HG03039 (cell line): ENCODE results near the gene RNF125.

Source experiments
- ATAC-seq: cut with Tn5 transposase; IDR thresholded peaks from one replicate; pipeline ENCODE4 v1.9.1; 2021; ENCODE audit warnings: mild to moderate bottlenecking, moderate library complexity; ENCODE audit not compliant: unreplicated experiment

RNF125 gene

DNA sequence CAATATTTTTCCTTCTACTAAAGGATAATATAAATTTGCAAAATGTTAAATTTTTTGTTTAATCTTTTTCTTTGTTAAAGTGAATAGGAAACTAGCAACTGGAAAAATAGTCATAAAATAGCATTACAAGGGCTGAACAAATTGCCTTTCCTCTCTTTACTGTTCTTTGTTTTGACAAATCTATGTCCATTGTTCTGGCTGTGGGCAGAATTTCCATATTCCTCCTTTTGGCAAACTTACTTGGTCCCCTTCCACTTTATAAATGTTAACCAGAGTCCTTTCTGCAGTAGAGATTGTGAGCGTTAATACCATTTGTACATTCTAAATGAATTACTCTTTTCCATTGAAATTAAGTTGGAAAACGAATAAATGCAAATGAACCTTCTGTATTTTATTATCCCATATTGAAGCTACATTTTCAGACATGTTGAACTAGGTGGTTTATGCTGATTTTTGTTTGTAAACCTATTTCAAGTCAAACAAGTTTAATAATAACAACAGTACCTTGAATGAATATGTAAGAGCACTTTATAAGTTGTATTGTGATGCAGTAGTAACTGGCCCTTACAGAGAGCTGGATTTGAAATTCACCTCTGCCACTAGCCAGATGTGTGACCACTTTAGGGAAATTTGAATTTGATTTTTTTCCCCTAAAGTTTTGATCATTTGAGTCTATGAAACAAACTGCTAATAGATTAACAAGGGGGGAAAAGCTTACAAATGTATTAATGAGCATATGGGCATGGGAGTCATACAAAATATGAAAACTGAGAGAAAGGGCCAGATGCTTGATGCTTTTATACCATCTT is 3.3 kb downstream of the RNF125 start:
- no peak for ATAC-seq

DNA sequence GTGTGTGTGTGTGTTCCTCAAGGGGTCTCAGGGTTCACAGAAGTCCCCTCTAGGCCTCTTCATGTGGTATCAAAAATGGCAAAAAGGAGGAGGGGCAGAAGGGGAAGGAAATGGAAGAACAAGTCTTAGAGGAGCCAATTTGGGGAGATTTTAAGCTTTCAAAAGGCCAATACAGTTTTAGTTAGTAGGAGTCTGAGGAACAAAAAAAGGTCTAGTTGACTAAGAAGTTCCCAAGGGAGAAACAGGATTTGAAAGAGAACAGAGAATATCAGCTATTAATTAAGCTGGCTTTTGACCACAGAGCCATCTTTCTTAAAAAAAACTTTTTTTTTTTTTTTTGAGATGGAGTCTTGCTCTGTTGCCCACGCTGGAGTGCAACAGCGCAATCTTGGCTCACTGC is 7.1 kb downstream of the RNF125 start:
- ATAC-seq, result no peak

DNA sequence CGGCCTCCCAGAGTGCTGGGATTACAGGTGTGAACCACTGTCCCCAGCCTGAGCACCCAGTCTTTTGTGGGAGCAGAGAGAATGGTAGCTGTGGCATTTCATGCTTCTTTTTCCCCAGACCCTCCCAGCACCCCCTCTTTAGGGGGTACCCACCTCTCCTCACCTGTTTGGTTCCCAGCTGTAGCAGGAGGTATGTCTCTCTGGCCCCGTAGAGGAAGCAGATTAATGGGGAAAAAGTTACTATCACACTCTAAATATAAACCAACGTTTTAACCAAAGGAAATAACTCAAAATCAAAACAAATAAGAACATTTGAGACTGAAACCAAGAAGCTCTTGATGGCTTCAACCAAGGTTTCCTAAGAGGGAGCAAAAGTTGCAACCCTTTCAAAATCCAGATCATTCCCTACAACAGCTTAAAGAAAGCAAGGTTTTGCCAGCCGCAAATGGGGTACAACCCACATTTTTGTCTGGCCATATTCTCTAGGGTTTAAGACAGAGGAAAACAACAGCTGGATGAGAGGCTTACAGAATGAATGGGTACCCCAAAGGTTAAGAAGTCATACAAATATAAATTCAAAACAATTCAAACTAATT is 8.0 kb downstream of the RNF125 start:
- ATAC-seq, result no peak

DNA sequence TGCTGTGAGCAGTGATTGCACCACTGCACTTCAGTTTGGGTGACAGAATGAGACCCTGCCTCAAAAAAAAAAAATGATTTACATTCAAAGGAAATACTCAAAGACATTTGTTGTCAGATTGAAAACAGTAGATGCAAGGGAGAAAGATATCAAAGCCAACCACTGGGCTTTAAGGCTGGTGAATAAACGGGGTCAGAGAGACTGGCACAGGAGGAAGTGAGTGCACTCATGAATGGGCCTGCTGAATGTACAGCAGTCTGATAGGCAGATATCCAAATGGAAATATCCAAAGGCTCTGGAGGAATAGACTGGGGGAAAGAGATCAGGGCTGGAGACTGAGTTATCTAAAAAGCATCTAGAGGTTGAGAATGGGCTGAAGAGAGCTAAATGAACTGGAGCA is 10.9 kb downstream of the RNF125 start:
- ATAC-seq, result no peak

DNA sequence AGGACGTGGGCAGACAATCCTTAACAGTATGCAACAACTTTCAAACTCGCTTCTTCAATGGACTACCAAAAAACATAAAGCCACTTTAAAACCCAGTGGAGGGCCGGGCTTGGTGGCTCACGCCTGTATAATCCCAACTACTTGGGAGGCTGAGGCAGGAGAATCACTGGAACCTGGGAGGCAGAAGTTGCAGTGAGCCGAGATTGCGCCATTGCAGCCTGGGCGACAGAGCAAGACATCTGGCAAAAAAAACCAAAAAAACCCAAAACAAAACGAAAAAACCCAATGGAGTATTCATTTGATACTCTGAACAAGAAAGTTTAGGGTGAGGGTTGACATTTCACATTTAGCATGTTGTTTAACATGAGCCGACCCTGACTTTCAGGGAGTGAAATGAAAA is 14.0 kb downstream of the RNF125 start:
- ATAC-seq, result no peak

DNA sequence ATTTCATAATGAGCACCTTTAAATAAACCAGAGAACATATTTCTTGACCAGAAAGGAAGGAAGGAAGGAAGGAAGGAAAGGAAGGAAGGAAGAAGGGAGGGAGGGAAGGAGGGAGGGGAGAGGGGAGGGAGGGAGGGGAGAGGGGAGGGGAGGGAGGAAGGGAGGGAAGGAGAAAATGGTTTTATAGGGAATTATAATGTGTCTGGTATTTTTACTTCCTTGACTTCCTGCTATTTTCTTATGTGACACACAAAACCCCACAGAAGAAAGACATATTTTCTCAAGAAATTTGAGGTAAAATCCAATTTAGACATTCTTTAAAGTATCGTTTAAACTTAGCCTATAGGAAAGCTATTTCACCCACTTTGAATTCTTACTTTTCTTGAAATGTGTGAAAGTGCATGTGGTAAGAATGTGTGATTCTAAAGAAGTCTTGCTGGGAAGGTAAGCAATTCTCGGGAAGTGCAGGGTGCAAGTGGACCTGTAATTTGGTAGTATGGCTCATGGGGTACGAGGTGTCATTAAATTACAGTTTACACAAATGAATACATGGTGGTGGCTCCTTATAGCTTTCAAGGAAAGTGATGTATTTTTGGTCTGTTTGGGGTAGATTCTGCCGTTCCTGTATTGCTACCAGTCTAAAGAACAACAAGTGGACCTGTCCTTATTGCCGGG is 18.0 kb downstream of the RNF125 start:
- ATAC-seq, result no peak

DNA sequence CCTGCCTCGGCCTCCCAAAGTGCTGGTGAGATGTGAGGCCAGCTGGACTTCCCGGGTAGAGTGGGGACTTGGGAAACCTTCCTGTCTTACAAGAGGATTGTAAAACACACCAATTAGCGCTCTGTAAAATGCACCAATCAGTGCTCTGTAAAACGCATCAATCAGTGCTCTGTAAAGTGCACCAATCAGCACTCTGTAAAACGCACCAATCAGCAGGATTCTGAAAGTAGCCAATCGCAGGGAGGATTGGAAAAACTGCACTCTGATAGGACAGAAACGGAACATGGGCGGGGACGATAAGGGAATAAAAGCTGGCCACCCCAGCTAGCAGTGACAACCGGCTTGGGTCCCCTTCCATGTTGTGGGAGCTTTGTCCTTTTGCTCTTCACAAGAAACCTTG is 19.0 kb downstream of the RNF125 start:
- no peak for ATAC-seq

DNA sequence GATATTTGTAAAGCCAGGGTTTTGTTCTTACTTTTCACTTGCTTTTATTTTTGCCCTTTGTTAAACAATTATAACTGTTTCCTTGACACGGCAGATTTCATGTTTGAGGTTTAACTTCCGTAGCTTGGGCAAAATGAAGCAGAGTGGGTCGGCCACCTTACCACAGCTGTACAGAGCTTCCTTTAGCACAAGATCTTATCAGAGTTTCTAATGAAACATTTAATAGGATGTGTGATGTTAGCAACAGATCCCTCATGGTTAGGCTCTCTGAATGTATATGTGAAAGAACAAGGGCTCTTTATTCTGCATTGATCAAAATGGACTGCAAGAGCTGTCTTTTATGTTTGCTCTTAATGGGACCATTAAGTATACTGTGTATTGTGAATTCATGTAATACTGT is 22.3 kb downstream of the RNF125 start:
- ATAC-seq, result no peak

DNA sequence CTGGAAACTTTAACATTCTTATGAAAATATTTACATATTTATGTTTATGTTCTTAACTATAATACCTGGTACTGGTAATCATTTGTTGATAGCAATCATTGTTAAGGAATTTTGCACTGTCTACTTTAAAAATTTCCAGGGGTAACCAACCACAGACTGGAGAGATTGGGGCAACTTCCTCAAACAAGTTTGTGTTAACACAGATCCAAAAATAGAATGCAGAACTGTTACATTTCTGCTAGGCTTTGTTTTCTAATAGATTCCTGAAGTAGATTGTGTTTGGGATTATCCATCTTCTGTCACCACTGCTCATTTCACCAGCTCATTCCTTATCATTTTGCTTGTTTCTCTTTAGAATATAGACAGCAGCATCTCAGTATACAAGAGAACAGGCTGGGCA is 23.7 kb downstream of the RNF125 start:
- ATAC-seq, result no peak

DNA sequence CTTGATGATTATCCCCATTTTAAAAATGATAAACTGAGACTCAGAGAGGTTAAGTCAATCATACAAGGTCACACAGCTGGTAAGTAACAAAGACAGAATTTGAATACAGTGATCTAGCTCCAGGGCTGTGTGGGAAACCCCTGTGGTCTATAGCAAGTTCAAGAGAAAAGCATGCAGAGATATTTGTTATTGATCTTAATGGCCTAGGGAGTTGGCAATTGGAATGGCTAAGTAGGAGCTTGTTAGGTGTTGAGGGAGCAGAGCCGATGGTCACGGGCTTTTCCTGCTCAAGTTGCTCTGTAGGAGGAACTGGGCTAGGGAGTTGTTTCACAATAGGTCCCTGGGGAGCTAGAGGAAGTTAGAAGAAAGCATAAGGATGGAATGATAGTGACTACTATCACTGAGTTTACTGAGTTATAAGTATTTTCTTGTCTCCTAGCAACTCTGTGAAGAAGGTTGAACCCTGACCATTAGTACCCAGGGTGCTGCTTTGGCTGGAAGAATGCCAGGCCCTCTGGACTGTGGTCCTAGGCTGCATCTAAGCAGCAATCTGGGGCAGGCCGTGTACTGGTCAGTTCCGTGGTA is 30.0 kb downstream of the RNF125 start:
- peak; percentile 54 for ATAC-seq

DNA sequence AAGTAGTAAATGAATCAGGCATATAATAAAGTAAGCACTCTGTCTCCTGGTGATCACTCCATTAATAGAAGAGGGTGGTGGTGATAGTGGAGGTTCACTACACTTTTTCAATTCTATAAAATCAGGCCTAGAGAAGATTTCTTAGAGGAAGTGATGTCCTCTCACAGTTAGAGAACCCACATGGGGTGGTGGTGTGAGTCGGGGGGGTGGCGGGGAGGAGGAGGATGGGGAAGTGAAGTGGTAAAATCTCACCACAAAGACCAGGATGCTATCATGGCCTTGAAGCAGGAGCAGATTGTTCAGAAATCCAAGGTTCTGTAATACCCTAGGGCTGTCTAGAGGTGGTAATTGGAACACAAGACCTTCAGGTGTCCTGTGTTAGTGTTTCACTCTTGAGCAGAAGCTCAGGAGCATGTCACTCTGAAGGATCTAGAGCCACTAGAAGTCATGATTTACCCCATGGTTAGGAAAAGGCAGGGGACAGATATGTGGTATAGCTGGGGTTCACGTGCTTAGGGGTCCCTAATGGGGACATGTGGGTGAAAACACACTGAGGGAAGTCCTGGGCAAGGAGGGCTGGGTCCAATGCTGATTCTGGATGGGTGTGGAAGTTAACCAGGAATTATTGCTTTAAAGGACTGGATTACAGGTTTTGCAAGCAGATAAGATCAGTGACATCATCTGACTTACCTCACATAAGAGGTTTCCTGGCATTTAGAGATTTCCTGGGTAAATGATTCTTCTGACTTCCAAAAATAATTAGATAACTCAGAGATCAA is 31.0 kb downstream of the RNF125 start:
- no peak for ATAC-seq

DNA sequence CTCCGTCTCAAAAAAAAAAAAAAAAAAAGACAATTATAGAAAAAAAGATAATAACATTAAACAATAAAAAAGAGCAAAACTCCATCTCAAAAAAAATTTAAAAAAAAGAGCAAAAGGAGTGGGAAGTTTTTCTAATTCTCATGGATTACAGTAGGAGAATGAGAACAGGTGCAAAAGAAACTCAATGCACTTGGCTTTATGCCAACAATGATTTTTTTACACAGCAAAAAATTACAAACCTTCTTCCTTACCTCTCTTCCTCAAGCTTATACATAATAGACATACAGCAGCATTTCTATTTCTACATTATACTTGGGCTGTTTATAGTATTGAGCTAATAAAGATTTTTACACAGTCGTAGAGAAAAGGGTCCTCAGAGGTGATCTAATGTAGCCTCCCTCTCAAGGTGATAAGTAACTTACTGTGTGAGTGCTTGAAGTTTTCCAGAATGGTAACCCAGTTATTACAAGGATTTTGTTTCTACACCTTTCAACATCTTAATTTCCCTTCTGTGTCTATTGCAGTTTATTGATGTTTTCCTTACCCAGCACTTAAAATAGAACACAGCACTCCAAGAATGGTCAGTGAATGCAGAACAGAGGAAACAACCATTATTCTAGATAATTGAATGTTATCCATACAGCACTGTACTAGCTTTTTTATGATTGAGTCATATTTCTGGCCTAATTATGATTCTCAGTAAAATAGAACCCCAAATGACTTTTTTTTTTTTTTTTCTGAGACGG is 38.2 kb downstream of the RNF125 start:
- ATAC-seq, result no peak

DNA sequence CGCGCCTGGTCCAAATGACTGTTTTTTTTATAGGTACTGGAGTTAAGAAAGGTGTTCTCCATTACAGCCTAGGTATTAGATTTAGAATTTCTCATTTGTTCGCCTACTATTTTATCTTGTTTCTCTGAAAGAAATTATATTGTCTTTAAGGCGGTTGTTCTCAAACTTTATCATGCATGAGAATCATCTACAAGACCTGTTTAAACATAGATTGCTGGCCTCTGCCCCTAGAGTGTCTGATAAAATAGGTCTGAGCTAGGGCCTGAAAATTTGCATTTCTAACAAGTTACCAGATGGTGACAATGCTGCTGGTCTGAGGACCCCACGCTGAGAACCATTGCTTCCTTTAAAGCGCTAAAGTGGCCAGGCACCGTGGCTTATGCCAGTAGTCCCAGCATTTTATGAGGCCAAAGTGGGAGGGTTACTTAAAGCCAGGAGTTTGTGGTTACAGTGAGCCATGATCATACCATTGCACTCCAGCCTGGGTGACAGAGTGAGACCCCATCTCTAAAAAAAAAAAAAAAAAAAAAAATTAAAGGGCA is 39.1 kb downstream of the RNF125 start:
- ATAC-seq, result no peak

DNA sequence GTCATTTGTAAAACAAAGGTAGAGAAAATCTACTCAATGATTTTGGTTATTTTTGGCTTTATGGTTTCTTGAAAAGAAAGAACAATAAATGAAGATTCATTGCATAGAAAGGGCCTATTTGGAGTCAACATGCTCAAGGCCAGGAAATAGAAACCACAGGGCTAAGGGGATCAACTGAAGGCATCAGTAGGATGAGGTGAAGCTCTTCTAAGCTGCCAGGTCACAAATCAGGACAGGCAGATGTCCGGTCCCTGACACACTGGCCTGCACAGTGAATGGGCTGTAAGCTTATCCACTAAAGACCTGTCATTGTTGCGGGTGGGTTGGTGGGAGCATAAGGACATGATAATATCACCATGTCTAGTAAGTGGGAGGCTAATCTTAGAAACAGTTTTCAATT is 41.4 kb downstream of the RNF125 start:
- no peak for ATAC-seq

DNA sequence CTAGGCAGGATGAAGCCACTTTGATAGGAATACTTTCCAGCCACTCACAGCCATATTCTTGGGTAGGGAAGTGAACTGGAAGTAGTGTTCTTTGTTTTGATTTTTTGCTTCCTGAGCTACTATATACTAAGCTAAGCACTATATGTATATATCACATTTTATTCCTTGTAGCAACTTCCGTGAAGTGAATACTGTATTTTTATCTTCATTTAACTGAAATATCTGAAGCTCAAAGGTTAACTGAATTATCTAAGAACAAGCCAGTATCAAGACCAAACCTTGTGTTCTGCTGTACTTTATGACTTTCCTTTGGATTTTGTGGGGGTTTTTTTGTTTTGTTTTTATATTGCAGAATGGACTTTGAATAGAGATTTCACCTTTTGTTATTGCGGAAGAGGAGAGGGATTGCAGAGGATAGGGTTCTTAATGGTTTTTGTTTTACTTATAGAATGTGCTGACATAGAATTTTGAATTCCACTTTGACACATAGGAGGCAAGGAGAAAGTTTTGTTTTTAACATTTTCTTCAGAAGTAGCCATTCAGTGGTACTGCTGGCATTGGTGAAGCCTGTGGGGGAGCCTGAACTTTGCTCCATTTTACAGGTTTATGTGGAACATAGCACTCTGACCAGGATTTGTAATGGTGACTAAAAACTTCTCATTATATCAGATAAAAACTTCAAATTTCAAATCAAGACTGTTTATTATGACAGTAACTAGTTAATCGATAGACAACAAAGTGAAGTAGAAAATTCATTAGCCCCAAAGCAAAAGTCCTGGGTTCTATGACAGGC is 48.9 kb downstream of the RNF125 start:
- no peak for ATAC-seq

DNA sequence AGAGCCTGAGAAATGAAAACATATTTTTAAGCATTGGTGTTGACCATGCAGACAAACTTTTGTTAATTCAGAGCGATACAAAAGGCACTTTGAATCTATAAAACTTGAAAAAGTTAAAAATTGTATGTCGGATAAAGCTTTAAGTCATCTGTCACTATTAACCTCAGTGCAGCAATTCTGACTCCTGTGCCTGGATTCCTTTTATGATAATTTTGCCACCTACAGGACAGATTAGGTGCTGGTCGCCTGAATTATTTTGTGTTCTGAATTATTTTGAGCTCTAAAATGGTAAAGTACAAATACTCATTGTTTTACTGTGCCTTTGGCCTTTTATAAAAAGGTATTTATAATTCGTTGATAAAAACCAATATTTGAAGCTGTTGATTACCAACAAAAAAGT is 53.7 kb downstream of the RNF125 start:
- ATAC-seq, result no peak

DNA sequence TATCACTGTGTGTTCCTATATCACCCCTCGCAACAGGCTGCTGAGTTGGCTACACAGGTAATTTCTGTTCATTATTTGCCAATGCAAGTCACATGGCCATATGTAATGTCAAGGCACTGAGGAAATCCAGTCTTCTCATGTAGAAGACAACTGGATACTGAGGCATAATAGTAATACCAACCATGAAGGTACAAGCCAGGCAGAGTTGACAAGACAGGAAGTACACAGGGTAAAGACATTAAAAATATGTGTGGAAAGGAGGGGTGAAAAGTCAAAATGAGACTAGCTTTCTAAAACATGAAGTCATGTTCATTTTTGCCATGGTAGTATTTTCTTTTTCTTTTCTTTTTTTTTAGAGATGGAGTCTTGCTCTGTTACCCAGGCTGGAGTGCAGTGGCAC is 55.6 kb downstream of the RNF125 start:
- no peak for ATAC-seq

DNA sequence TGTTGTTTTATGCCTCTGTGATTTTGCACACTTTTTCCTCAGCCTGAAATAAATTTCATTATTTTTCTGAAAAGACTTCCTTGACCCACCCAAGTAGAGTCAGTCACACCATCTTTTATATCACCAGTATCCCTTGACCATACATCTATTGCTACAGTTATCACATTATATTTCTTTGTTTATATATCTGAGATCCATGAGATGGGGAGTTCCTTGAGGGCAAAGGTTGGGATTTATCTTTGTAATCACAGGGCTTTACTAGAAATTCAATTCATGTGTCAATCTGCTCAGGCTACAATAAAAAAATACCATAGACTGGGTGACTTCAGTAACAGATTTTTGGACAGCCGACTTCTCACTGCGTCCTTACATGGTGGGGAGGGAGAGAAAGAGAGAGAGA is 60.2 kb downstream of the RNF125 start:
- no peak for ATAC-seq

DNA sequence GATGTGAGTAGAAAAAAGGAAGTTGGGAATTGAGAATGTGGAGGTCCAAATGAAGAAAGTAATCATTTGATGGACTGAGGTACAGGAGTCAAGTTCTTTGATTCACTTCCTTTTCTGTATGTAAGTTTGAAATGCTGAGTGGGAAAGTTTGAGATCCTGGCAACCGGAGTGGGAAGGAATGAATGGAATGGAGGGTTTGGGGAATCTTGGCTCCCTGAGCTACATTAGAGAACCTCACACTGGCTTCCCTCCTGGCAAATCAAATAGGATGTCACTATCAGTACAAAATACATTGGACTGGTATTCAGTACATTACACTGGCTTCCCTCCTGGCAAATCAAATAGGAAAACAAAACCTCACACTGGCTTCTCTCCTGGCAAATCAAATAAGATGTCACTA is 63.3 kb downstream of the RNF125 start:
- no peak for ATAC-seq
